ENCODE measurements around the gene MAP3K4. TPM values are rescaled to one million over a fixed set of nuclear protein-coding genes. Genes with fewer than 3 reads are reported as not detected.

The MAP3K4 gene
- polyA plus RNA-seq, 1 donor from 2014 or later: 31.0 TPM

GRCh38 chr6:161128680-161129196, 137.2 kb downstream of the MAP3K4 start:
- Histone ChIP-seq H3F3A (ENCODE audit: insufficient read depth, low read length, poor library complexity, severe bottlenecking) (no peaks in the 10 kb centered on the region), H2AFZ (ENCODE audit: low read depth, low read length) (no peak overlapping the region), H3K9me3 (ENCODE audit: low read length) (peaks cover 6% of the 10 kb centered on the region), H3K4me2 (ENCODE audit: low read length) (no peak overlapping the region), H3K9me2 (ENCODE audit: insufficient read depth, low read length) (no peaks in the 10 kb centered on the region), H3K79me2 (replicated peaks; ENCODE audit: insufficient read depth, low read length) (no peaks in the 10 kb centered on the region), H3K27ac (ENCODE audit: low read length) (no peak overlapping the region), H4K20me1 (ENCODE audit: insufficient read depth) (no peaks in the 10 kb centered on the region), H3K9ac (ENCODE audit: low read length) (no peak overlapping the region), H3K27me3 (ENCODE audit: insufficient read depth, low read depth, low read length) (no peaks in the 10 kb centered on the region), H3K36me3 (ENCODE audit: insufficient read depth, low read length) (peaks cover 30% of the 10 kb centered on the region), H3K4me3 (ENCODE audit: low read length) (no peak overlapping the region)
- TF ChIP-seq CTCF (IDR thresholded peaks at IDR 0.05; ENCODE audit: poor library complexity, severe bottlenecking): no peak
- TF ChIP-seq POLR2AphosphoS5 (IDR thresholded peaks at IDR 0.05): peak; percentile 7

- Histone ChIP-seq H3K4me2 (ENCODE audit: low read length) (no peak overlapping the region), H3K36me3 (ENCODE audit: insufficient read depth, low read length) (peaks cover 25% of the 10 kb centered on the region), H4K20me1 (ENCODE audit: insufficient read depth) (no peaks in the 10 kb centered on the region), H2AFZ (ENCODE audit: low read depth, low read length) (no peak overlapping the region), H3F3A (ENCODE audit: insufficient read depth, low read length, poor library complexity, severe bottlenecking) (no peaks in the 10 kb centered on the region), H3K9ac (ENCODE audit: low read length) (no peak overlapping the region), H3K9me3 (ENCODE audit: low read length) (peaks cover 6% of the 10 kb centered on the region), H3K27ac (ENCODE audit: low read length) (no peak overlapping the region), H3K27me3 (ENCODE audit: insufficient read depth, low read depth, low read length) (no peaks in the 10 kb centered on the region), H3K79me2 (replicated peaks; ENCODE audit: insufficient read depth, low read length) (no peaks in the 10 kb centered on the region), H3K4me3 (ENCODE audit: low read length) (no peak overlapping the region), H3K9me2 (ENCODE audit: insufficient read depth, low read length) (no peaks in the 10 kb centered on the region)
- TF ChIP-seq EZH2 (IDR thresholded peaks at IDR 0.05; ENCODE audit: borderline replicate concordance, insufficient read depth, low read length, poor library complexity, severe bottlenecking): no peak
Observed at GRCh38 chr6:161130541-161130940, 139.0 kb downstream of the MAP3K4 start.

GRCh38 chr6:161130967-161131766, 139.6 kb downstream of the MAP3K4 start:
- H2AFZ ChIP-seq (ENCODE audit: low read depth, low read length): no peak overlapping the region
- H3K36me3 ChIP-seq (ENCODE audit: insufficient read depth, low read length): peaks cover 25% of the 10 kb centered on the region
- H3K27me3 ChIP-seq (ENCODE audit: insufficient read depth, low read depth, low read length): no peaks in the 10 kb centered on the region
- H3K4me3 ChIP-seq (ENCODE audit: low read length): no peak overlapping the region
- H3K9me2 ChIP-seq (ENCODE audit: insufficient read depth, low read length): no peaks in the 10 kb centered on the region
- H3K4me2 ChIP-seq (ENCODE audit: low read length): no peak overlapping the region
- H4K20me1 ChIP-seq (ENCODE audit: insufficient read depth): no peaks in the 10 kb centered on the region
- H3K9me3 ChIP-seq (ENCODE audit: low read length): peaks cover under 1% of the 10 kb centered on the region
- H3F3A ChIP-seq (ENCODE audit: insufficient read depth, low read length, poor library complexity, severe bottlenecking): no peaks in the 10 kb centered on the region
- no peak for TF ChIP-seq RAD21 (conservative IDR thresholded peaks at IDR 0.05)
- no peak for TF ChIP-seq SMC3 (conservative IDR thresholded peaks at IDR 0.05; ENCODE audit: poor library complexity)
- TF ChIP-seq MXI1 (conservative IDR thresholded peaks at IDR 0.05; ENCODE audit: poor library complexity, severe bottlenecking): no peak
- TF ChIP-seq REST (IDR thresholded peaks at IDR 0.05; ENCODE audit: borderline replicate concordance): no peak
- TF ChIP-seq EZH2 (IDR thresholded peaks at IDR 0.05; ENCODE audit: borderline replicate concordance, insufficient read depth, low read length, poor library complexity, severe bottlenecking): no peak
- TF ChIP-seq TAF1 (IDR thresholded peaks at IDR 0.05; ENCODE audit: low read depth): no peak
- TF ChIP-seq POLR2AphosphoS5 (IDR thresholded peaks at IDR 0.05): no peak
- TF ChIP-seq CTCF (IDR thresholded peaks at IDR 0.05; ENCODE audit: poor library complexity, severe bottlenecking): no peak
- no peak for TF ChIP-seq EP300 (conservative IDR thresholded peaks at IDR 0.05; ENCODE audit: poor library complexity, severe bottlenecking)
- no peak overlapping the region for H3K9ac ChIP-seq (ENCODE audit: low read length)
- no peaks in the 10 kb centered on the region for H3K79me2 ChIP-seq (replicated peaks; ENCODE audit: insufficient read depth, low read length)
- H3K27ac ChIP-seq (ENCODE audit: low read length): no peak overlapping the region
